Naive thymus-derived CD8-positive, alpha-beta T cell (primary cell): ENCODE results near the gene FAM3A. TPM values are rescaled to one million over a fixed set of nuclear protein-coding genes. Genes with fewer than 3 reads are reported as not detected.

Experiments
- polyA plus RNA-seq, 3 donors: library from polyadenylated mRNA; unstranded; fragments of 300-500 nt; fragmentation: Illumina TruSeq; gene quantifications; one replicate each; pipeline ENCODE4 v1.2.3, GENCODE V29; 2021
- total RNA-seq, 8 experiments: library from RNA in 2 of 8; stranded (reverse) in 2 of 8; gene quantifications; one replicate each; pipeline ENCODE4 v1.2.3 and lab custom pipeline; 2021 to 2026

Gene FAM3A
- total and polyA plus RNA-seq, 5 experiments from 2014 or later, result 24.3 to 69.4 (median 33.3) TPM

Other genes starting within 250 kb of the FAM3A start
- not detected for gene TEX28, start 221.1 kb downstream of the FAM3A start, total RNA-seq
- not detected for gene TEX28, start 221.1 kb downstream of the FAM3A start, polyA plus RNA-seq
- gene TKTL1, start 220.4 kb downstream of the FAM3A start, total RNA-seq, result 1 to 10 TPM; 1.1 to 2.2 TPM
- 10 to 100 TPM; 38.8 to 56.4 (median 39.0) TPM for gene TKTL1, start 220.4 kb downstream of the FAM3A start, polyA plus RNA-seq
- 100 to 1,000 TPM; 613 to 633 TPM for gene FLNA, start 141.6 kb downstream of the FAM3A start, total RNA-seq
- 100 to 1,000 TPM; 156 to 341 (median 169) TPM for gene FLNA, start 141.6 kb downstream of the FAM3A start, polyA plus RNA-seq
- 10 to 100 TPM; 90.4 to 95.4 TPM for gene EMD, start 136.9 kb downstream of the FAM3A start, total RNA-seq
- 10 to 100 TPM; 35.5 to 37.1 (median 35.7) TPM for gene EMD, start 136.9 kb downstream of the FAM3A start, polyA plus RNA-seq
- 1,000 to 10,000 TPM; 4,733 to 4,862 TPM for gene RPL10, start 117.9 kb downstream of the FAM3A start, total RNA-seq
- gene RPL10, start 117.9 kb downstream of the FAM3A start, polyA plus RNA-seq, result 1,000 to 10,000 TPM; 5,585 to 7,081 (median 6,663) TPM
- 10 to 100 TPM; 16.6 to 19.9 TPM for gene DNASE1L1, start 107.0 kb downstream of the FAM3A start, total RNA-seq
- 10 to 100 TPM; 12.7 to 15.3 (median 12.8) TPM for gene DNASE1L1, start 107.0 kb downstream of the FAM3A start, polyA plus RNA-seq
- gene TAFAZZIN, start 104.7 kb downstream of the FAM3A start, total RNA-seq, result 100 to 1,000 TPM; 111 to 112 TPM
- gene TAFAZZIN, start 104.7 kb downstream of the FAM3A start, polyA plus RNA-seq, result 10 to 100 TPM; 29.3 to 39.8 (median 37.8) TPM
- gene ATP6AP1, start 87.6 kb downstream of the FAM3A start, total RNA-seq, result 10 to 100 TPM; 51.9 to 52.5 TPM
- gene ATP6AP1, start 87.6 kb downstream of the FAM3A start, polyA plus RNA-seq, result 100 to 1,000 TPM in 1 of 3 donors, 10 to 100 TPM in 2; 84.7 to 111 (median 90.2) TPM
- 100 to 1,000 TPM; 169 to 185 TPM for gene GDI1, start 79.1 kb downstream of the FAM3A start, total RNA-seq
- gene GDI1, start 79.1 kb downstream of the FAM3A start, polyA plus RNA-seq, result 10 to 100 TPM; 18.3 to 32.1 (median 21.0) TPM
- gene FAM50A, start 72.1 kb downstream of the FAM3A start, total RNA-seq, result 10 to 100 TPM; 49.2 TPM
- 10 to 100 TPM; 25.1 to 45.6 (median 40.4) TPM for gene FAM50A, start 72.1 kb downstream of the FAM3A start, polyA plus RNA-seq
- gene PLXNA3, start 58.0 kb downstream of the FAM3A start, total RNA-seq, result 10 to 100 TPM; 49.5 to 50.4 TPM
- gene PLXNA3, start 58.0 kb downstream of the FAM3A start, polyA plus RNA-seq, result under 1 TPM; 0.27 to 0.67 (median 0.36) TPM
- 10 to 100 TPM; 18.6 to 23.3 TPM for gene LAGE3, start 37.0 kb downstream of the FAM3A start, total RNA-seq
- 10 to 100 TPM; 62.6 to 81.8 (median 72.7) TPM for gene LAGE3, start 37.0 kb downstream of the FAM3A start, polyA plus RNA-seq
- 10 to 100 TPM; 29.0 to 30.9 TPM for gene UBL4A, start 29.6 kb downstream of the FAM3A start, total RNA-seq
- gene UBL4A, start 29.6 kb downstream of the FAM3A start, polyA plus RNA-seq, result 10 to 100 TPM; 31.1 to 51.7 (median 37.9) TPM
- 10 to 100 TPM; 18.2 to 20.9 TPM for gene SLC10A3, start 25.6 kb downstream of the FAM3A start, total RNA-seq
- gene SLC10A3, start 25.6 kb downstream of the FAM3A start, polyA plus RNA-seq, result 10 to 100 TPM; 30.5 to 42.3 (median 35.9) TPM
- 10 to 100 TPM; 58.1 to 59.4 TPM for gene G6PD, start 30.6 kb upstream of the FAM3A start, total RNA-seq
- gene G6PD, start 30.6 kb upstream of the FAM3A start, polyA plus RNA-seq, result 1 to 10 TPM; 6.9 to 7.9 (median 7.1) TPM
- gene IKBKG, start 31.4 kb upstream of the FAM3A start, total RNA-seq, result 10 to 100 TPM; 45.0 to 48.2 TPM
- 10 to 100 TPM; 18.4 to 24.2 (median 19.4) TPM for gene IKBKG, start 31.4 kb upstream of the FAM3A start, polyA plus RNA-seq
- gene CTAG1A, start 68.9 kb upstream of the FAM3A start, total RNA-seq, result not detected
- gene CTAG1A, start 68.9 kb upstream of the FAM3A start, polyA plus RNA-seq, result not detected
- not detected for gene CTAG1B, start 103.0 kb upstream of the FAM3A start, total RNA-seq
- not detected for gene CTAG1B, start 103.0 kb upstream of the FAM3A start, polyA plus RNA-seq
- 10 to 100 TPM; 12.0 to 13.4 TPM for gene CTAG2, start 137.3 kb upstream of the FAM3A start, total RNA-seq
- gene CTAG2, start 137.3 kb upstream of the FAM3A start, polyA plus RNA-seq, result not detected
- gene GAB3, start 234.8 kb upstream of the FAM3A start, total RNA-seq, result 1 to 10 TPM; 9.9 to 10.0 TPM
- gene GAB3, start 234.8 kb upstream of the FAM3A start, polyA plus RNA-seq, result 1 to 10 TPM in 2 of 3 donors, under 1 TPM in 1; 0.77 to 5.2 (median 1.2) TPM
- 10 to 100 TPM; 74.7 to 93.7 TPM for gene DKC1, start 246.6 kb upstream of the FAM3A start, total RNA-seq
- 10 to 100 TPM; 38.6 to 56.5 (median 44.2) TPM for gene DKC1, start 246.6 kb upstream of the FAM3A start, polyA plus RNA-seq